H9 (cell line): ENCODE measurements around the gene RNF13. TPM values are rescaled to one million over a fixed set of nuclear protein-coding genes. Genes with fewer than 3 reads are reported as not detected.

Experiments
- DNase-seq: peaks from one replicate; pipeline ENCODE4 v3.0.0-alpha.2; 2017
- H2AFZ ChIP-seq: one replicate; pipeline ENCODE4 v1.6.1; 2013; ENCODE audit warnings: mild to moderate bottlenecking, low read length, control low read depth, moderate library complexity
- H2AK5ac ChIP-seq: 2 replicates; pipeline ENCODE4 v1.6.1; 2013; ENCODE audit warnings: low read length, control low read depth, mixed read lengths; ENCODE audit not compliant: insufficient read length
- H2BK120ac ChIP-seq: one replicate; pipeline ENCODE4 v1.6.1; 2013; ENCODE audit warnings: low read depth, mild to moderate bottlenecking, low read length, control low read depth, inconsistent platforms; ENCODE audit not compliant: poor library complexity, severe bottlenecking
- H2BK12ac ChIP-seq: 2 replicates; pipeline ENCODE4 v1.6.1; 2013; ENCODE audit warnings: low read length, control low read depth, mixed read lengths, low read depth; ENCODE audit not compliant: insufficient read length
- H2BK15ac ChIP-seq: 2 replicates; pipeline ENCODE4 v1.6.1; 2013; ENCODE audit warnings: low read depth, low read length, control low read depth
- H2BK20ac ChIP-seq: one replicate; pipeline ENCODE4 v1.6.1; 2013; ENCODE audit warnings: low read depth, mild to moderate bottlenecking, low read length, control low read depth, inconsistent platforms; ENCODE audit not compliant: poor library complexity, severe bottlenecking
- H2BK5ac ChIP-seq: 2 replicates; pipeline ENCODE4 v1.6.1; 2013; ENCODE audit warnings: low read length, control low read depth, mixed read lengths; ENCODE audit not compliant: insufficient read length
- H3K14ac ChIP-seq: 2 replicates; pipeline ENCODE4 v1.6.1; 2013; ENCODE audit warnings: low read length, control low read depth; ENCODE audit not compliant: insufficient read depth
- H3K18ac ChIP-seq: 2 replicates; pipeline ENCODE4 v1.6.1; 2013; ENCODE audit warnings: low read depth, mild to moderate bottlenecking, mixed read lengths, low read length, control low read depth; ENCODE audit not compliant: insufficient read length
- H3K23ac ChIP-seq: 2 replicates; pipeline ENCODE4 v1.6.1; 2013; ENCODE audit warnings: low read length, control low read depth, mixed read lengths, low read depth; ENCODE audit not compliant: insufficient read length
- H3K23me2 ChIP-seq: 2 replicates; pipeline ENCODE4 v1.6.1; 2013; ENCODE audit warnings: low read depth, mild to moderate bottlenecking, mixed read lengths, low read length, control low read depth; ENCODE audit not compliant: insufficient read length, poor library complexity, severe bottlenecking
- H3K27ac ChIP-seq: 2 replicates; pipeline ENCODE4 v1.5.1; 2013; ENCODE audit warnings: low read length, control low read depth, mixed read lengths, low read depth; ENCODE audit not compliant: insufficient read length
- H3K27me3 ChIP-seq: 2 replicates; pipeline ENCODE4 v1.6.1; 2013; ENCODE audit warnings: low read length, control low read depth, inconsistent platforms; ENCODE audit not compliant: insufficient read depth
- H3K4ac ChIP-seq: 2 replicates; pipeline ENCODE4 v1.6.1; 2013; ENCODE audit warnings: low read depth, mild to moderate bottlenecking, control low read depth, inconsistent platforms, low read length, moderate library complexity
- H3K4me1 ChIP-seq: 2 replicates; pipeline ENCODE4 v1.6.1; 2013; ENCODE audit warnings: low read length, control low read depth, inconsistent platforms; ENCODE audit not compliant: insufficient read depth
- H3K4me2 ChIP-seq: 2 replicates; pipeline ENCODE4 v1.6.1; 2013; ENCODE audit warnings: low read length, control low read depth, mixed read lengths; ENCODE audit not compliant: insufficient read length, insufficient read depth
- H3K56ac ChIP-seq: 2 replicates; pipeline ENCODE4 v1.6.1; 2013; ENCODE audit warnings: low read depth, mild to moderate bottlenecking, mixed read lengths, low read length, control low read depth; ENCODE audit not compliant: insufficient read length
- H3K79me1 ChIP-seq: 2 replicates; pipeline ENCODE4 v1.6.1; 2013; ENCODE audit warnings: low read depth, mild to moderate bottlenecking, moderate library complexity, low read length, control low read depth, inconsistent platforms; ENCODE audit not compliant: insufficient read depth, poor library complexity, severe bottlenecking
- H3K79me2 ChIP-seq: 2 replicates; pipeline ENCODE4 v1.6.1; 2013; ENCODE audit warnings: low read length, control low read depth, inconsistent platforms; ENCODE audit not compliant: insufficient read depth
- H3K9ac ChIP-seq: 2 replicates; pipeline ENCODE4 v1.6.1; 2013; ENCODE audit warnings: low read length, control low read depth, mixed read lengths; ENCODE audit not compliant: insufficient read length; ENCODE audit errors: extremely low read depth
- H3K9me3 ChIP-seq: one replicate; pipeline ENCODE4 v1.6.1; 2013; ENCODE audit warnings: low read depth, low read length, inconsistent platforms; ENCODE audit not compliant: control insufficient read depth
- H3T11ph ChIP-seq: one replicate; pipeline ENCODE4 v1.6.1; 2013; ENCODE audit warnings: mild to moderate bottlenecking, low read length, control low read depth, inconsistent platforms
- H4K20me1 ChIP-seq: one replicate; pipeline ENCODE4 v1.6.1; 2013; ENCODE audit not compliant: control insufficient read depth, insufficient read length, insufficient read depth
- H4K5ac ChIP-seq: 2 replicates; pipeline ENCODE4 v1.6.1; 2013; ENCODE audit warnings: low read depth, mild to moderate bottlenecking, mixed read lengths, low read length, control low read depth; ENCODE audit not compliant: insufficient read length
- H4K8ac ChIP-seq: replicated peaks from 2 replicates; pipeline ENCODE4 v1.6.1; 2013; ENCODE audit warnings: low read length, control low read depth, mixed read lengths, low read depth; ENCODE audit not compliant: insufficient read length
- H4K91ac ChIP-seq: 2 replicates; pipeline ENCODE4 v1.6.1; 2013; ENCODE audit warnings: low read depth, mild to moderate bottlenecking, moderate library complexity, mixed read lengths, low read length, control low read depth; ENCODE audit not compliant: insufficient read length
- H3K27ac Mint-ChIP-seq, 3 experiments: 2 replicates in 2 of 3; 3 replicates in 1 of 3; pipeline ENCODE4 v1.8.0; 2020 to 2021; ENCODE audit warnings: mixed read lengths in 3 of 3, mild to moderate bottlenecking in 1 of 3, moderate library complexity in 1 of 3
- H3K27me3 Mint-ChIP-seq: 2 replicates; pipeline ENCODE4 v1.8.0; 2021; ENCODE audit warnings: low read depth, mild to moderate bottlenecking, moderate library complexity, mixed read lengths
- H3K36me3 Mint-ChIP-seq, 3 experiments: 2 replicates in 2 of 3; 3 replicates in 1 of 3; pipeline ENCODE4 v1.8.0; 2020 to 2021; ENCODE audit warnings: low read depth in 3 of 3, mixed read lengths in 3 of 3; ENCODE audit not compliant: insufficient read depth in 1 of 3
- H3K4me1 Mint-ChIP-seq, 2 experiments: 2 replicates each; pipeline ENCODE4 v1.8.0; 2020; ENCODE audit warnings: mixed read lengths in 2 of 2
- H3K4me3 Mint-ChIP-seq, 2 experiments: 2 replicates in 1 of 2; 3 replicates in 1 of 2; pipeline ENCODE4 v1.8.0; 2020 to 2021; ENCODE audit warnings: mild to moderate bottlenecking in 2 of 2, mixed read lengths in 2 of 2, moderate library complexity in 1 of 2
- H3K9me3 Mint-ChIP-seq, 2 experiments: 2 replicates in 1 of 2; 3 replicates in 1 of 2; pipeline ENCODE4 v1.8.0; 2020; ENCODE audit warnings: mild to moderate bottlenecking in 2 of 2, mixed read lengths in 2 of 2, moderate library complexity in 1 of 2
- WGBS: extraction: QIAGEN DNeasy Blood & Tissue Kit; methylation state at CpG from one replicate; pipeline ENCODE4 v1.1.7; 2013; ENCODE audit warnings: missing lambda C conversion rate, low lambda C conversion rate, mixed read lengths; ENCODE audit not compliant: insufficient read length; ENCODE audit errors: extremely low coverage; 5-methylcytosine and 5-hydroxymethylcytosine counted together
- total RNA-seq: library from RNA; stranded (reverse); gene quantifications from 2 replicates; pipeline ENCODE4 v1.2.1, GENCODE V29; 2021
- TF ChIP-seq, protein P1 (sequence below): fragments of 200-600 bp; sonication (generic); conservative IDR thresholded peaks from 3 replicates; pipeline ENCODE4 v1.8.0; 2021; ENCODE audit warnings: antibody characterized with exemption, mild to moderate bottlenecking

RNF13 gene
- total RNA-seq, 1 experiment from 2014 or later, result 23.4 TPM

DNA sequence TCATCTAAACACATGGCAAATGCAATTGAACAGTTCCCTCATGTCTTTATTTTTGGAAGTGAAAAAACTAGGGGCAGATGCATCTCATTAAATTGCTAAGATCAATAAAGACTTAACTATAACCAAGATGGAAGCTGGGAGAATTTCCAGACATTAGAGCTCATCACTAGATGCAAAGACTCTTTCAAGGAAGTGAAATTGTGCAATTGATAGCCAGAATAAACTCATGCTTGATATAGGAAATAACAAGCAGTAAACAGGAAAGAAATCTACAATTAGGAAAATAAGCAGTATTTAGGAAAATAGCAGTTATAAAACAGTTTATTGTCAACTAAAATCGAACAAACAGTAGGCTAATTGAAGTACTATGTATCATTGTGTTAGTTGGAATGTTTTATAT is 11.8 kb upstream of the RNF13 start:
- TF ChIP-seq, protein P1, sequence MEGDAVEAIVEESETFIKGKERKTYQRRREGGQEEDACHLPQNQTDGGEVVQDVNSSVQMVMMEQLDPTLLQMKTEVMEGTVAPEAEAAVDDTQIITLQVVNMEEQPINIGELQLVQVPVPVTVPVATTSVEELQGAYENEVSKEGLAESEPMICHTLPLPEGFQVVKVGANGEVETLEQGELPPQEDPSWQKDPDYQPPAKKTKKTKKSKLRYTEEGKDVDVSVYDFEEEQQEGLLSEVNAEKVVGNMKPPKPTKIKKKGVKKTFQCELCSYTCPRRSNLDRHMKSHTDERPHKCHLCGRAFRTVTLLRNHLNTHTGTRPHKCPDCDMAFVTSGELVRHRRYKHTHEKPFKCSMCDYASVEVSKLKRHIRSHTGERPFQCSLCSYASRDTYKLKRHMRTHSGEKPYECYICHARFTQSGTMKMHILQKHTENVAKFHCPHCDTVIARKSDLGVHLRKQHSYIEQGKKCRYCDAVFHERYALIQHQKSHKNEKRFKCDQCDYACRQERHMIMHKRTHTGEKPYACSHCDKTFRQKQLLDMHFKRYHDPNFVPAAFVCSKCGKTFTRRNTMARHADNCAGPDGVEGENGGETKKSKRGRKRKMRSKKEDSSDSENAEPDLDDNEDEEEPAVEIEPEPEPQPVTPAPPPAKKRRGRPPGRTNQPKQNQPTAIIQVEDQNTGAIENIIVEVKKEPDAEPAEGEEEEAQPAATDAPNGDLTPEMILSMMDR, result no peak
- no peak overlapping the region for H3K9ac ChIP-seq

More for the DNA sequence above, 11.8 kb upstream of the RNF13 start:
- Mint-ChIP-seq H3K36me3 (no peaks in the 10 kb centered on the region), H3K4me3 (no peak overlapping the region), H3K27ac (no peak overlapping the region), H3K27me3 (no peaks in the 10 kb centered on the region; the same call in none of the 2 replicates), H3K9me3 (no peaks in the 10 kb centered on the region; a peak in 2 of 5 replicates), H3K4me1 (no peaks in the 10 kb centered on the region)
- Histone ChIP-seq H2BK15ac (no peak overlapping the region), H4K5ac (no peak overlapping the region), H3K27me3 (no peaks in the 10 kb centered on the region), H3K9me3 (no peaks in the 10 kb centered on the region), H3K23me2 (no peaks in the 10 kb centered on the region), H4K8ac (no peak overlapping the region), H2AK5ac (no peak overlapping the region), H3K56ac (no peak overlapping the region), H3K79me2 (no peaks in the 10 kb centered on the region), H3K4me1 (no peaks in the 10 kb centered on the region), H3K23ac (no peak overlapping the region), H4K20me1 (no peaks in the 10 kb centered on the region), H2BK120ac (no peak overlapping the region), H3K27ac (no peak overlapping the region), H3T11ph (no peak overlapping the region), H4K91ac (no peak overlapping the region), H2AFZ (no peak overlapping the region), H3K4me2 (no peak overlapping the region), H2BK5ac (no peak overlapping the region), H2BK12ac (no peak overlapping the region), H3K79me1 (no peaks in the 10 kb centered on the region), H3K14ac (no peak overlapping the region), H3K4ac (no peak overlapping the region), H2BK20ac (no peak overlapping the region), H3K18ac (no peak overlapping the region)
- DNase-seq, result no peak
- WGBS, result no CpG with 5 or more reads among the region's 1 CpG
